A549 treated with AZD9567 at 1 μM for 4 hours (cell line): ENCODE results near the gene ARHGAP21. TPM values are rescaled to one million over a fixed set of nuclear protein-coding genes. Genes with fewer than 3 reads are reported as not detected.

ENCODE experiments used
- total RNA-seq: library from RNA; stranded (reverse); fragments of 200-300 nt; extraction: Qiagen RNA extraction; gene quantifications from 5 replicates; pipeline ENCODE4 v1.2.3, GENCODE V29; 2022; ENCODE audit not compliant: insufficient read depth

Gene ARHGAP21
- 36.7 to 52.4 TPM (median 41.8 TPM) in 5 replicates for total RNA-seq

GRCh38 chr10:24723788-24724380, at the start of gene ARHGAP21:
TSS of gene ARHGAP21 (minus strand) at chr10:24723887. CDS start at chr10:24721899, 1,988 bp downstream.

Other genes starting within 250 kb of the ARHGAP21 start
- gene PRTFDC1, start 228.7 kb upstream of the ARHGAP21 start, total RNA-seq, result 10.7 to 16.4 TPM (median 16.2 TPM) in 5 replicates